Mesenteric fat pad (tissue), 1 donor: Measurements from ENCODE around the gene SHMT2. TPM values are rescaled to one million over a fixed set of nuclear protein-coding genes. Genes with fewer than 3 reads are reported as not detected.

ENCODE experiments used
- DNase-seq: peaks from one replicate; pipeline ENCODE4 v3.0.0-alpha.2; 2020; ENCODE audit warnings: low spot score
- total RNA-seq: library from RNA; stranded (reverse); fragmentation: NEBNext Ultra II Directional; extraction: Animal tissue kit (Norgen Biotek cat#: 25700); gene quantifications from one replicate; pipeline ENCODE4 v1.2.1, GENCODE V29; 2021
- donor health status: DM: yes; HTN: yes; CAD: no.

Gene SHMT2
- total RNA-seq, 1 donor from 2014 or later = 62.3 TPM

DNA sequence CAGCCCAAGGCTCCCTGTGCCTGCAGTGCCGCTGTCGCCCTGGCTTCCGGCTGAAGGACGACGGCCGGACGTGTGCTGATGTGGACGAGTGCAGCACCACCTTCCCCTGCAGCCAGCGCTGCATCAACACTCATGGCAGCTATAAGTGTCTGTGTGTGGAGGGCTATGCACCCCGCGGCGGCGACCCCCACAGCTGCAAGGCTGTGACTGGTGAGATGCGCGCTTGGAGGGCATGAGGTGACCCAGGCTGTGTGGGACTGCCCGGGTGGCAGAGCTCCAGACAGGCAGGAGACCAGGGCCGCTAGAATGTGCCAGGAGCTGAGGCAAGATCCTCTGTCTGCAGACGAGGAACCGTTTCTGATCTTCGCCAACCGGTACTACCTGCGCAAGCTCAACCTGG, 32.6 kb upstream of the SHMT2 start:
- no peak for DNase-seq

- no peak for DNase-seq
These were observed 31.2 kb upstream of the SHMT2 start for GRCh38 chr12:57198329-57198728.

DNA sequence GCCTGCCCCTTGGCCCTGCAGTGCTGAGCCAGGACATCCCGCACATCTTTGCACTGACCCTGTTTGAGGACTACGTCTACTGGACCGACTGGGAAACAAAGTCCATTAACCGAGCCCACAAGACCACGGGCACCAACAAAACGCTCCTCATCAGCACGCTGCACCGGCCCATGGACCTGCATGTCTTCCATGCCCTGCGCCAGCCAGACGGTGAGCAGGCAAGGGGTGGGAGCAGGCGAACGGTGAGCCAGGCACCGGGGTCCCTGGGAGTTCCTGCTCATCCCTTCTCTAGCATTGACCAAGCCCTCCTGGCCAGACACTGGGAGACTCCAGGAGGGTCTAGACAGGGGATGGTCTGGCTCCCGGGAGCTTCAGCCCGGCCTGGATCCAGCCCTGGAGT, 30.3 kb upstream of the SHMT2 start:
- DNase-seq = no peak

DNA sequence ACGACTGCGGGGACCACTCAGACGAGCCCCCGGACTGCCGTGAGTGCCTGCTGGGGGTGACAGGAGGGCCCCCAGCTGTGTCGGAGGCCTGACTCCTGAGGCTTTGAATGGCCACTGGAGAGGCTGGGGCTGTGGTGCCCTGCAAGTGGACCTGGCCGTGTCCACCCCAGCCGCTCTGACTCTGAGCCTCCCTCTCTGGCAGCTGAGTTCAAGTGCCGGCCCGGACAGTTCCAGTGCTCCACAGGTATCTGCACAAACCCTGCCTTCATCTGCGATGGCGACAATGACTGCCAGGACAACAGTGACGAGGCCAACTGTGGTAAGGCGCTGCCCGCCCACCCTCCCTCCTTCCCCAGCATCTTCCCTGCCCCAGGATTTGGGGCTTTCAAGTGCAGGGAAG, 29.0 kb upstream of the SHMT2 start:
- DNase-seq = no peak

DNA sequence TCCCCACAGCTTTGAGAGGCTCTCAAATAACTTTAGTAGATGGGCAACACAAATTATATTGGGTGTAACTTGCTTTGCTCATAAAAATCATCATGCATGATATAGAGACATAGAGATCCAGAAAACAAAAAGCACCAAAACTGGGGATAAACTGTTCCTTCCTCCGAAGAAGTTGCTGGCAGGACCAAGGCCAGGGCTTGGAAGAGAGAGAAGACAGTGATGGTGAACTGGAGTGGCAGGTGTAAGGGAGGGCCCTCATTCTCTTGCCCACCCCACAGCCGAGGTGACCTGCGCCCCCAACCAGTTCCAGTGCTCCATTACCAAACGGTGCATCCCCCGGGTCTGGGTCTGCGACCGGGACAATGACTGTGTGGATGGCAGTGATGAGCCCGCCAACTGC, 28.3 kb upstream of the SHMT2 start:
- DNase-seq = no peak

GRCh38 chr12:57201631-57202030, 27.9 kb upstream of the SHMT2 start:
- DNase-seq = no peak

DNA sequence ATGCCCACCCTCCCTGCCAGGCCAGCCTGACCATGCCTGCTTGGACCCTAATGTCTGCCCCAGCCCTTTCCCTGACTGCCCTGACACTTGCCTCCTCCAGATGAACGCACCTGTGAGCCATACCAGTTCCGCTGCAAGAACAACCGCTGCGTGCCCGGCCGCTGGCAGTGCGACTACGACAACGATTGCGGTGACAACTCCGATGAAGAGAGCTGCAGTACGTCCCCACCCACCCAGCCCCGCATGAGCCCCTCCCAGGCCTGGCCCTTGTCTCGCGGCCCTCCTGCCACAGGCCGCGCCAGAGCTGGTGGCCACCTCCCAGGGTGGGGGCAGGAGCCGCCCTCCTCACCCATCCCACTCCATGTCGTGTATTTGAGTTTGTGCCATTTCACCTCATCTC, 27.2 kb upstream of the SHMT2 start:
- DNase-seq = no peak

DNA sequence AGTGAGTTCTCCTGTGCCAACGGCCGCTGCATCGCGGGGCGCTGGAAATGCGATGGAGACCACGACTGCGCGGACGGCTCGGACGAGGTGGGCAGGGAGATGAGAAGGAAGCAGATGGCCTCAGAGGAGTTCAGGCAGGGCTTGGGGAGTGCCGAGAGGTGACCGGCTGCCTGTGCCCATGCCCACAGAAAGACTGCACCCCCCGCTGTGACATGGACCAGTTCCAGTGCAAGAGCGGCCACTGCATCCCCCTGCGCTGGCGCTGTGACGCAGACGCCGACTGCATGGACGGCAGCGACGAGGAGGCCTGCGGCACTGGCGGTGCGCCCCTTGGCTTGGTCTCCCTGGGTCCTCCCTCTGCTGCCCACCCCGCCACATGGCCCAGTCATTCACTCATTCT, 26.3 kb upstream of the SHMT2 start:
- no peak for DNase-seq

DNA sequence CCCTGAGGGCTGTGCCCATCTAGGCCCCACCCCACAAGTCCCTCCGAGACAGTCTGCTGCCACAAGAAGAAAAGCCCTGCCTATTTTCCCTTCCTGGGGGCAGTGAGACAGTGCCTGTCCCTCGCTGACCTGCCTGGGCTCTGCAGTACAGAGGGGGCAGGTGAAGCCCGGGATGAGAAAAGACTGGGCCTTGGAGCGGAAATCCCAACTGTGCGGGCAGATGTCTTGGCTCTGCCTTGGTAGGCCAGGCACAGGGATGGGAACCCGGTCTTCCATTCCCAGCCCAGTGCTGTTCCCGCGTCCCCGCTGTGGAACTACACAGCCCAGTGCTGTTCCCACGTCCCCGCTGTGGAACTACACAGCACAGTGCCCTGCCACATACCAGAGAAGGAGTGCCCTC, 25.7 kb upstream of the SHMT2 start:
- no peak for DNase-seq

- DNase-seq = no peak
These were observed 25.1 kb upstream of the SHMT2 start for GRCh38 chr12:57204454-57204853.

GRCh38 chr12:57205186-57205585, 24.3 kb upstream of the SHMT2 start:
- DNase-seq = no peak

DNA sequence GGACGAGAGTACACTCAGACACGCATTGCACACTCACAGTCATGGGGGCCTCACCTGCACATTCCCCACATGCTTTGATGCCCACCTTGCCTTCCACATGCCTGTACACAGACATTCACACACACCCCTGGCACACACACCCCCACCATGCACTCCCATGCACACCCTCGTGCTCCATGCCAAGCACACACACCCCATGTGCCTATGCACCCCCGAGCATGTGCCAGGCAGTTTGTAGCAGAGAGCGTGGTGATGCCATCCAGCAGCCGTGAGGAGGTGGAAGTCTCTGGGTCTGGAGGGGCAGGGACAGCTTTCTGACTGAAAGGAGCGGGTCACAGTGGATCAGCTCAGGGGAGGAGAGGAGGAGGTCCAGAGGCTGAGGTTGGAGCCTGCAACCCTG, 23.6 kb upstream of the SHMT2 start:
- DNase-seq = no peak

DNA sequence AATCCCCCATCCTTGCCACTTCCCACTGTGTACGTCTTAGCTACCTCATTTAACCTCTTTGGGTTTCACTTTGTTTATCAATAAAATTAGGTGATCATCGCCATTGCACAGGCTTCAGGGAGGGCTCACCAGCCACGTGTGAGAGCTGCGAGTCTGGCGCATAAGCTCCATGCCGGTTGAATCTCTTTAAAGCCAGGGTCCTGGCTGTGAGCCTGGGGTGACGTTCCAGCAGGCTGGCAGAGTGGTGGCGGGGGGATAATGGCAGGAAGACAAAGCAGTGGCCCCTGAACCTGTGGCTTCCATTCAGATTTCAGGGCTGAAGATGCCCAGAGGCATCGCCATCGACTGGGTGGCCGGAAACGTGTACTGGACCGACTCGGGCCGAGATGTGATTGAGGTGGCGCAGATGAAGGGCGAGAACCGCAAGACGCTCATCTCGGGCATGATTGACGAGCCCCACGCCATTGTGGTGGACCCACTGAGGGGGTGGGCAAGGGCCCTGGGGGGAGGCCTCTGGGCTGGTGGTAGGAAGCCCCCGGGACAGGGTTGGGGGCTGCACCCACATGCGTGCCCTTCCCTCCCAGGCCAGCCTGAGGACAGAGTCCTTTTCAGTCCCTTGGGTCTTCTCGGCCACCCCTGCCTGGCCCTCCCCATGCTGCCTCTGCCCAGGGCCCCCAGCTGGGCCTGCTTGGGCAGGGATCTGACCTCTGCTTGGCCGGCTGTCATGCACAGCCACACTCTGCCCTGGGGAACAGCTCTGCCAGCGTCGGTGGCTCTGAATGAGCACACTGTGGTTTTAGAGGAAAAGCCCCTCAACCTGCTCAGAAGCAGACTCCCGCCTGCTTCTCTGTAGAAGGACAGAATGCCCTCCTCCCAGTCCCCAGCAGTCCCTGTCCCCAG, 21.5 kb upstream of the SHMT2 start:
- no peak for DNase-seq

DNA sequence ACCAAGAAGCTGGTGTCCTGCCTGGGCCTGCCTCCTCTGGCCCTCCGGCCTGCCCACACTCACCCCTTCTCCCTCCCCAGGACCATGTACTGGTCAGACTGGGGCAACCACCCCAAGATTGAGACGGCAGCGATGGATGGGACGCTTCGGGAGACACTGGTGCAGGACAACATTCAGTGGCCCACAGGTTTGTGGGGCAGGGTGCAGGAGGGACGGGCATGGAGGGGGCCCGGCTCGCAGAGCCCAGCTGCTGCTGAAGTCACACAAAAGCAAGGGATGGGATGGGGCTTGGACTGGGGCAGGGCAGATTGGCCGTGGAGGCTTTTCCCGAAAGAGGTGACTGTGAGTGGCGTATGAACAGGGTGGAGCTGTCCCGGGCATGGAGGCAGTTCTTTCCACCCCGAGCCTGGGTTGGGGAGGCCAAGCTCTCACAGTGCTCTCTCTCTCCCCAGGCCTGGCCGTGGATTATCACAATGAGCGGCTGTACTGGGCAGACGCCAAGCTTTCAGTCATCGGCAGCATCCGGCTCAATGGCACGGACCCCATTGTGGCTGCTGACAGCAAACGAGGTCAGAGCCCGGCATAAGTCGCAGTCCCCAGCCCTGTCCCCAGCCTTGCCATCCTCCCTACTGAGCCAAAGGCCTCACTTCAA, 20.8 kb upstream of the SHMT2 start:
- no peak for DNase-seq

DNA sequence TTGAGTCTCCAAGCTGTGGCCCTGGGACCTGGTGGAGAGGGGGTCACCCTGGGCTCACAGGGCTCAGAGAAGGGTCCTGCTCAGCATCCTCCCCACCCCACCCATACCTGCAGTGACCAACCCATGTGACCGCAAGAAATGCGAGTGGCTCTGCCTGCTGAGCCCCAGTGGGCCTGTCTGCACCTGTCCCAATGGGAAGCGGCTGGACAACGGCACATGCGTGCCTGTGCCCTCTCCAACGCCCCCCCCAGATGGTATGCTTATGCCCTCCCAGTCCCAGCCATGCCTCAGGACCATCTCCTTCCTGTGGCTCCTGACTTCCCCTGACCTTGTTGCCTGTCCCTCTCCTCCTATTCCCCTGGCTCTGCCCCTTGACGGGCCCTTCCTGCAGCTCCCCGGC, 19.6 kb upstream of the SHMT2 start:
- DNase-seq = no peak

- DNase-seq = no peak
These were observed 19.1 kb upstream of the SHMT2 start for GRCh38 chr12:57210461-57210860.

GRCh38 chr12:57210926-57211692, 18.4 kb upstream of the SHMT2 start:
- DNase-seq = no peak

- no peak for DNase-seq
These were observed 17.5 kb upstream of the SHMT2 start for GRCh38 chr12:57211791-57212700.

DNA sequence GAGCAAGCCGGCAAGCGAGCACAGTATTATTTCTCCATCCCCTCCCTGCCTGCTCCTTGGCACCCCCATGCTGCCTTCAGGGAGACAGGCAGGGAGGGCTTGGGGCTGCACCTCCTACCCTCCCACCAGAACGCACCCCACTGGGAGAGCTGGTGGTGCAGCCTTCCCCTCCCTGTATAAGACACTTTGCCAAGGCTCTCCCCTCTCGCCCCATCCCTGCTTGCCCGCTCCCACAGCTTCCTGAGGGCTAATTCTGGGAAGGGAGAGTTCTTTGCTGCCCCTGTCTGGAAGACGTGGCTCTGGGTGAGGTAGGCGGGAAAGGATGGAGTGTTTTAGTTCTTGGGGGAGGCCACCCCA, 16.8 kb upstream of the SHMT2 start:
- DNase-seq = no peak

- DNase-seq = peak; percentile 95
These were observed 16.3 kb upstream of the SHMT2 start for GRCh38 chr12:57213058-57213715.
